HL-60 (cell line): ENCODE data around the gene CCDC40.

Experiments
- CTCF ChIP-seq: IDR thresholded peaks from one replicate; pipeline ENCODE4 v1.5.1; 2011; ENCODE audit warnings: low read length, control low read depth, inconsistent platforms; ENCODE audit not compliant: insufficient read depth
- GABPA ChIP-seq: IDR thresholded peaks from 2 replicates; pipeline ENCODE4 v1.6.1; 2012; ENCODE audit warnings: low read depth
- POLR2AphosphoS5 ChIP-seq: IDR thresholded peaks from 2 replicates; pipeline ENCODE4 v1.6.1; 2012; ENCODE audit warnings: low read depth
- SPI1 ChIP-seq: IDR thresholded peaks from 2 replicates; pipeline ENCODE4 v1.6.1; 2012; ENCODE audit warnings: low read depth, mild to moderate bottlenecking, borderline replicate concordance
- TF ChIP-seq, protein P1 (sequence below): IDR thresholded peaks from 2 replicates; pipeline ENCODE4 v1.6.1; 2012; ENCODE audit warnings: low read depth; ENCODE audit not compliant: insufficient replicate concordance

GRCh38 chr17:80099291-80100034 is 63.0 kb downstream of the CCDC40 start:
- TF ChIP-seq POLR2AphosphoS5, result no peak
- no peak for TF ChIP-seq CTCF
- no peak for TF ChIP-seq SPI1
- TF ChIP-seq GABPA, result no peak
- TF ChIP-seq, protein P1, sequence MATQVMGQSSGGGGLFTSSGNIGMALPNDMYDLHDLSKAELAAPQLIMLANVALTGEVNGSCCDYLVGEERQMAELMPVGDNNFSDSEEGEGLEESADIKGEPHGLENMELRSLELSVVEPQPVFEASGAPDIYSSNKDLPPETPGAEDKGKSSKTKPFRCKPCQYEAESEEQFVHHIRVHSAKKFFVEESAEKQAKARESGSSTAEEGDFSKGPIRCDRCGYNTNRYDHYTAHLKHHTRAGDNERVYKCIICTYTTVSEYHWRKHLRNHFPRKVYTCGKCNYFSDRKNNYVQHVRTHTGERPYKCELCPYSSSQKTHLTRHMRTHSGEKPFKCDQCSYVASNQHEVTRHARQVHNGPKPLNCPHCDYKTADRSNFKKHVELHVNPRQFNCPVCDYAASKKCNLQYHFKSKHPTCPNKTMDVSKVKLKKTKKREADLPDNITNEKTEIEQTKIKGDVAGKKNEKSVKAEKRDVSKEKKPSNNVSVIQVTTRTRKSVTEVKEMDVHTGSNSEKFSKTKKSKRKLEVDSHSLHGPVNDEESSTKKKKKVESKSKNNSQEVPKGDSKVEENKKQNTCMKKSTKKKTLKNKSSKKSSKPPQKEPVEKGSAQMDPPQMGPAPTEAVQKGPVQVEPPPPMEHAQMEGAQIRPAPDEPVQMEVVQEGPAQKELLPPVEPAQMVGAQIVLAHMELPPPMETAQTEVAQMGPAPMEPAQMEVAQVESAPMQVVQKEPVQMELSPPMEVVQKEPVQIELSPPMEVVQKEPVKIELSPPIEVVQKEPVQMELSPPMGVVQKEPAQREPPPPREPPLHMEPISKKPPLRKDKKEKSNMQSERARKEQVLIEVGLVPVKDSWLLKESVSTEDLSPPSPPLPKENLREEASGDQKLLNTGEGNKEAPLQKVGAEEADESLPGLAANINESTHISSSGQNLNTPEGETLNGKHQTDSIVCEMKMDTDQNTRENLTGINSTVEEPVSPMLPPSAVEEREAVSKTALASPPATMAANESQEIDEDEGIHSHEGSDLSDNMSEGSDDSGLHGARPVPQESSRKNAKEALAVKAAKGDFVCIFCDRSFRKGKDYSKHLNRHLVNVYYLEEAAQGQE, result no peak
